Measurements from ENCODE around the gene RTTN. TPM values are rescaled to one million over a fixed set of nuclear protein-coding genes. Genes with fewer than 3 reads are reported as not detected.

Gene RTTN
- total RNA-seq, 2 experiments from 2014 or later = 27.0 to 27.2 TPM

GRCh38 chr18:70036168-70036567 is 169.3 kb downstream of the RTTN start:
- H3K36me3 Mint-ChIP-seq (ENCODE audit: low read depth) = peaks cover 47% of the 10 kb centered on the region
- CTCF ChIA-PET = no interaction called here

DNA sequence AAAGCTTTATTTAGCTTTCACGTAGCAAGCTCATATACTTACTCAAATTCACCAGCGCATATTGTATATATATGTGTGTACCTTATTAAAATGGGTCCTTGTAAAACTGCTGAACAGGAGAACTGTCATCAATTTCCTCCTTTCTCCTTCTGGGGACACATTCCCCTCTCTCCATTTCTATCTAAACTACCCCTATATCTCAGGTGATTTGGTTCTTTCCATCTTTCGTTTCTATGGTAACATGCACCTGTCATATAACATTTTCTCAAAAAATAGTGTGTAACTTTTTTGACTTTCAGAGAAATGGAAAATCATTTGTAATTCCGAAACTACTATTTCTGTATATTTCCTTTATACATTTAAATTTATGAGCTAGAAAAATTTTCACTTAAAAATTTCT is 174.3 kb downstream of the RTTN start:
- DNase-seq (no peak), ATAC-seq (no peak)
- Mint-ChIP-seq H3K9me3 (peaks cover under 1% of the 10 kb centered on the region), H3K4me3 (no peak overlapping the region), H3K4me1 (ENCODE audit: low read depth) (no peaks in the 10 kb centered on the region), H3K27me3 (no peaks in the 10 kb centered on the region), H3K36me3 (ENCODE audit: low read depth) (peaks cover 37% of the 10 kb centered on the region), H3K27ac (no peak overlapping the region)
- POLR2A ChIA-PET = interaction anchor here (0.8 kb wide), 1 partner anchor 94 kb away, joined by 3 read pairs; no protein-coding TSS in a partner anchor
- intact Hi-C loops (cut with micrococcal nuclease) = no loop called here
- TF ChIP-seq, protein P1, sequence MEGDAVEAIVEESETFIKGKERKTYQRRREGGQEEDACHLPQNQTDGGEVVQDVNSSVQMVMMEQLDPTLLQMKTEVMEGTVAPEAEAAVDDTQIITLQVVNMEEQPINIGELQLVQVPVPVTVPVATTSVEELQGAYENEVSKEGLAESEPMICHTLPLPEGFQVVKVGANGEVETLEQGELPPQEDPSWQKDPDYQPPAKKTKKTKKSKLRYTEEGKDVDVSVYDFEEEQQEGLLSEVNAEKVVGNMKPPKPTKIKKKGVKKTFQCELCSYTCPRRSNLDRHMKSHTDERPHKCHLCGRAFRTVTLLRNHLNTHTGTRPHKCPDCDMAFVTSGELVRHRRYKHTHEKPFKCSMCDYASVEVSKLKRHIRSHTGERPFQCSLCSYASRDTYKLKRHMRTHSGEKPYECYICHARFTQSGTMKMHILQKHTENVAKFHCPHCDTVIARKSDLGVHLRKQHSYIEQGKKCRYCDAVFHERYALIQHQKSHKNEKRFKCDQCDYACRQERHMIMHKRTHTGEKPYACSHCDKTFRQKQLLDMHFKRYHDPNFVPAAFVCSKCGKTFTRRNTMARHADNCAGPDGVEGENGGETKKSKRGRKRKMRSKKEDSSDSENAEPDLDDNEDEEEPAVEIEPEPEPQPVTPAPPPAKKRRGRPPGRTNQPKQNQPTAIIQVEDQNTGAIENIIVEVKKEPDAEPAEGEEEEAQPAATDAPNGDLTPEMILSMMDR (IDR thresholded peaks at IDR 0.05) = no peak
- CTCF ChIA-PET = interaction anchor here (1.1 to 1.6 kb wide), 2 partner anchors 10 to 164 kb away, joined by 3 read pairs; no protein-coding TSS in a partner anchor

More at GRCh38 chr18:70036168-70036567, 169.3 kb downstream of the RTTN start:
- Mint-ChIP-seq H3K4me3 (no peak overlapping the region), H3K9me3 (peaks cover 3% of the 10 kb centered on the region), H3K4me1 (ENCODE audit: low read depth) (no peaks in the 10 kb centered on the region), H3K27ac (no peak overlapping the region), H3K27me3 (no peaks in the 10 kb centered on the region)
- no peak for ATAC-seq
- intact Hi-C loops (cut with micrococcal nuclease) = no loop called here
- TF ChIP-seq, protein P1 (IDR thresholded peaks at IDR 0.05) = no peak
- POLR2A ChIA-PET = interaction anchor here (0.7 kb wide), 1 partner anchor 18 kb away, joined by 4 read pairs; no protein-coding TSS in a partner anchor
- no peak for DNase-seq

- CTCF ChIA-PET = interaction anchor here (1.1 to 1.6 kb wide), 2 partner anchors 9 to 165 kb away, joined by 3 read pairs; no protein-coding TSS in a partner anchor
- POLR2A ChIA-PET = no interaction called here
- H3K4me1 Mint-ChIP-seq (ENCODE audit: low read depth) = no peaks in the 10 kb centered on the region
- TF ChIP-seq, protein P1 (IDR thresholded peaks at IDR 0.05) = no peak
- H3K9me3 Mint-ChIP-seq = no peaks in the 10 kb centered on the region
- H3K36me3 Mint-ChIP-seq (ENCODE audit: low read depth) = peaks cover 38% of the 10 kb centered on the region
- DNase-seq (no peak), ATAC-seq (no peak)
- no peaks in the 10 kb centered on the region for H3K27me3 Mint-ChIP-seq
- intact Hi-C loops (cut with micrococcal nuclease) = no loop called here
- no peak overlapping the region for H3K4me3 Mint-ChIP-seq
- no peak overlapping the region for H3K27ac Mint-ChIP-seq
Measured at GRCh38 chr18:70030728-70031127, 174.8 kb downstream of the RTTN start.

DNA sequence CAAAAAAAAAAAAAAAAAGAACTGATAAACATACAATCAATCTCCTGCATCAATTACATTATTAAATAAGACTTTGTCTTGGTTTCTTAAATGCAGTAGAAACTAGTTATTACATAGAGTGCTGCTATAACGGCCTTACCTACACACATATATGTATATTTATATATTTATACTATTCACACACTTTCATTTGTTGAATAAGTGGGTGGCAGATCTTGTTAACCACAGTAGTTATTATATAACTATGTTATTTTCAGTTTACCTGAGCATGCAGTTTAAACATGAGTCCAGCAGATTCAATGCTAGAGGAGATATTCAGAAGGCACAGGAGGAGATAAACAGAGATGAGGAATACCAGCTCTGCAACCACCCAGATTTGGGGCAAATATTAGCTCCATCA is 176.3 kb downstream of the RTTN start:
- Mint-ChIP-seq H3K27ac (no peak overlapping the region), H3K9me3 (no peaks in the 10 kb centered on the region), H3K4me3 (no peak overlapping the region), H3K4me1 (ENCODE audit: low read depth) (no peaks in the 10 kb centered on the region), H3K36me3 (ENCODE audit: low read depth) (peaks cover 40% of the 10 kb centered on the region), H3K27me3 (no peaks in the 10 kb centered on the region)
- intact Hi-C loops (cut with micrococcal nuclease) = no loop called here
- POLR2A ChIA-PET = no interaction called here
- TF ChIP-seq, protein P1 (IDR thresholded peaks at IDR 0.05) = no peak
- CTCF ChIA-PET = no interaction called here
- ATAC-seq (no peak), DNase-seq (no peak)

GRCh38 chr18:70028734-70029133 is 176.8 kb downstream of the RTTN start:
- ATAC-seq = no peak
- no peaks in the 10 kb centered on the region for H3K4me1 Mint-ChIP-seq (ENCODE audit: low read depth)
- H3K9me3 Mint-ChIP-seq = no peaks in the 10 kb centered on the region
- no peak overlapping the region for H3K27ac Mint-ChIP-seq
- no peaks in the 10 kb centered on the region for H3K27me3 Mint-ChIP-seq
- ChIA-PET CTCF (no interaction called here), POLR2A (no interaction called here)
- TF ChIP-seq, protein P1 (IDR thresholded peaks at IDR 0.05) = no peak
- H3K36me3 Mint-ChIP-seq (ENCODE audit: low read depth) = peaks cover 40% of the 10 kb centered on the region
- intact Hi-C loops (cut with micrococcal nuclease) = no loop called here
- no peak overlapping the region for H3K4me3 Mint-ChIP-seq
- no peak for DNase-seq

Data from activated CD8-positive, alpha-beta T cell treated with anti-CD3 and anti-CD28 coated beads for 36 hours (primary cell).